HepG2 (cell line): ENCODE measurements around the gene BTBD3. TPM values are rescaled to one million over a fixed set of nuclear protein-coding genes. Genes with fewer than 3 reads are reported as not detected.

Source experiments
- ATAC-seq: fragments of 200-7000 bp; cut with Tn5 transposase; 3 replicates; pipeline ENCODE4 v1.9.1; 2020; ENCODE audit warnings: mild to moderate bottlenecking, moderate library complexity
- BruUV-seq: library from RNA; stranded (reverse); fragments of 400-500 nt; replicated peaks from 2 replicates; lab custom pipeline; 2021; lab: Mats Ljungman, UMichigan
- CTCF ChIA-PET: fragments of 300-600 bp; formaldehyde crosslinking; extraction: SDS; loops from one replicate; lab custom pipeline; 2021; ENCODE audit warnings: low total read pairs, inconsistent platforms, low intra/inter-chr PET ratio; lab: Yijun Ruan, JAX
- POLR2A ChIA-PET: fragments of 350-600 bp; sonication (Branson Sonifier 250); formaldehyde crosslinking; loops from one replicate; lab custom pipeline; 2020; ENCODE audit warnings: antibody characterized with exemption, inconsistent platforms; lab: Yijun Ruan, JAX
- DNase-seq: peaks from one replicate; pipeline ENCODE4 v3.0.0-alpha.2; 2015; ENCODE audit warnings: low spot score
- FAIRE-seq: peaks from 3 replicates; lab custom pipeline; 2011; peaks lifted over from hg19 to GRCh38; lab: Jason Lieb, UNC
- H2AFZ ChIP-seq: one replicate; pipeline ENCODE4 v1.6.1; 2011; ENCODE audit warnings: low read length, inconsistent platforms
- H3K27ac ChIP-seq: fragments of 300-600 bp; 3 replicates; pipeline ENCODE4 v1.8.0; 2011; ENCODE audit warnings: mixed run types, mild to moderate bottlenecking, mixed read lengths, low read length, inconsistent platforms; ENCODE audit not compliant: insufficient read depth; ENCODE audit errors: extremely low read length
- H3K27me3 ChIP-seq, 2 experiments: fragments of 200-600 bp in 1 of 2; 2 replicates in 1 of 2; 3 replicates in 1 of 2; pipeline versions ENCODE4 v1.6.0 to v1.8.0; 2011; ENCODE audit warnings: low read length in 2 of 2, mild to moderate bottlenecking in 2 of 2, moderate library complexity in 2 of 2, inconsistent platforms in 1 of 2; ENCODE audit not compliant: insufficient read depth in 2 of 2, control insufficient read depth in 1 of 2
- H3K36me3 ChIP-seq, 2 experiments: fragments of 200-600 bp in 1 of 2; replicated peaks in 1 of 2; 2 replicates in 1 of 2; 3 replicates in 1 of 2; pipeline versions ENCODE4 v1.5.1 to v1.8.0; 2011; ENCODE audit warnings: low read length in 2 of 2, inconsistent platforms in 1 of 2; ENCODE audit not compliant: insufficient read depth in 2 of 2, control insufficient read depth in 1 of 2
- H3K4me1 ChIP-seq: 2 replicates; pipeline ENCODE4 v1.5.1; 2012; ENCODE audit warnings: low read length, inconsistent platforms; ENCODE audit not compliant: insufficient read depth
- H3K4me2 ChIP-seq: 2 replicates; pipeline ENCODE4 v1.6.0; 2011; ENCODE audit warnings: low read depth, low read length, inconsistent platforms
- H3K4me3 ChIP-seq, 3 experiments: fragments of 200-600 bp in 1 of 3; sonication (generic), shearing (Covaris generic) in 1 of 3; replicated peaks in 1 of 3; 2 replicates each; pipeline ENCODE4 v1.5.1; 2011 to 2016; ENCODE audit warnings: low read length in 3 of 3, inconsistent platforms in 2 of 3, low read depth in 2 of 3, mild to moderate bottlenecking in 2 of 3, control low read depth in 1 of 3, mixed read lengths in 1 of 3; ENCODE audit not compliant: insufficient read depth in 1 of 3
- H3K79me2 ChIP-seq: one replicate; pipeline ENCODE4 v1.6.1; 2011; ENCODE audit warnings: low read length, inconsistent platforms; ENCODE audit not compliant: insufficient read depth
- H3K9ac ChIP-seq: 2 replicates; pipeline ENCODE4 v1.6.0; 2011; ENCODE audit warnings: mild to moderate bottlenecking, low read depth, low read length, inconsistent platforms; ENCODE audit not compliant: insufficient read depth
- H3K9me3 ChIP-seq: 2 replicates; pipeline ENCODE4 v1.5.1; 2012; ENCODE audit warnings: mild to moderate bottlenecking, low read length
- H4K20me1 ChIP-seq: 2 replicates; pipeline ENCODE4 v1.6.0; 2011; ENCODE audit warnings: inconsistent platforms, mild to moderate bottlenecking, low read length, moderate library complexity; ENCODE audit not compliant: insufficient read depth
- HMG20B ChIP-seq: conservative IDR thresholded peaks from 2 replicates; pipeline ENCODE4 v1.6.1; 2016; ENCODE audit warnings: missing genetic modification reagents, missing compliant biosample characterization
- HNF1B ChIP-seq: sonication (generic); formaldehyde crosslinking; IDR thresholded peaks from 2 replicates; pipeline ENCODE4 v1.5.1; 2020; ENCODE audit warnings: mild to moderate bottlenecking, moderate library complexity, missing genetic modification reagents
- SMAD1 ChIP-seq: sonication (generic); formaldehyde crosslinking; IDR thresholded peaks from 2 replicates; pipeline ENCODE4 v1.4.0; 2020; ENCODE audit warnings: missing genetic modification reagents, low read depth, mild to moderate bottlenecking, borderline replicate concordance
- WGBS: methylation state at CpG from one replicate; pipeline ENCODE4 v1.1.6; 2017; ENCODE audit warnings: low lambda C conversion rate; 5-methylcytosine and 5-hydroxymethylcytosine counted together
- in situ Hi-C: cut with HindIII; loops from 2 replicates; pipeline ENCODE4 v1.10.0; 2017; ENCODE audit warnings: low pct_unique_long_range_greater_than_20kb; ENCODE audit not compliant: extremely low pct_ligation_motif_present
- intact Hi-C: fragments of 100-400 bp; cut with micrococcal nuclease; formaldehyde crosslinking; loops from one replicate; pipeline ENCODE4 v1.10.0; 2022; ENCODE audit not compliant: unreplicated experiment
- polyA plus RNA-seq, 8 experiments: library from polyadenylated mRNA; depleted of rRNA in 3 of 8; stranded (reverse) in 7 of 8; unstranded in 1 of 8; fragments of >200 nt; fragmentation: Illumina TruSeq in 4 of 8; extraction: Trizol in 4 of 8; gene quantifications; 2 replicates each; pipeline versions ENCODE4 v1.2.1 to v1.2.3, GENCODE V29; 2011 to 2016; ENCODE audit warnings: low read depth in 4 of 8, missing spikeins in 1 of 8, mixed read lengths in 1 of 8; ENCODE audit not compliant: insufficient read depth in 1 of 8
- total RNA-seq, 5 experiments: library from RNA; depleted of rRNA; stranded (reverse); fragments of >200 nt; fragmentation: Illumina TruSeq; extraction: Trizol; gene quantifications; 2 replicates each; pipeline ENCODE4 v1.2.3, GENCODE V29; 2016; ENCODE audit warnings: low read depth in 1 of 5

Gene BTBD3
- total and polyA plus RNA-seq, 2 of the 13 experiments (the other 11 are each of a cell fraction or from before 2014, with no cell fraction given), result 32.2 to 41.8 TPM

DNA sequence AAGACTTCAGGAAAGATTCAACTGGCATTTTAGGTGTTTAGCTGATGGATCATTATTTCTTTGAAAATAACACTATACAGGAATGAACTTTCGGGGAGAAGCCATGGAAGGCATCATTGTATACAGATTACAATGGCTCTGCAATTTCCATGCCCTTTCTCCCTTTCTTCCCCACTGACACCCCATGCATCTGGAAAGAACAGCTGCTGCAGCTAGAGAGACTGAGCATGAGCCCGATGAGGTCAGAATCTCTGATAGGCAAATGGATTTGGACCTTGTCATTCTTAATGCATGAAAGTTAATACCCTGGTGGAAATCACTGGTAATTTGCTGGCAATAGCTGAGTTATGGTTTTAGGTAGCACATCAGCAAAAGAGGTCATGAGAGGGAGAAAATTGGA is 54.8 kb downstream of the BTBD3 start:
- WGBS, result 15% methylated on average over 2 of the region's 2 CpGs
- intact Hi-C loops, result no loop called here
- in situ Hi-C loops, result no loop called here
- Histone ChIP-seq H3K4me2 (no peak overlapping the region), H2AFZ (no peak overlapping the region), H3K4me1 (no peaks in the 10 kb centered on the region), H4K20me1 (no peaks in the 10 kb centered on the region), H3K9me3 (no peaks in the 10 kb centered on the region), H3K27ac (no peak overlapping the region), H3K79me2 (no peaks in the 10 kb centered on the region), H3K27me3 (no peaks in the 10 kb centered on the region), H3K9ac (no peak overlapping the region), H3K4me3 (no peak overlapping the region), H3K36me3 (no peaks in the 10 kb centered on the region)
- FAIRE-seq (no peak), DNase-seq (no peak), ATAC-seq (no peak)
- BruUV-seq, result no TSS peak
- POLR2A ChIA-PET, result no interaction called here
- CTCF ChIA-PET, result no interaction called here
- TF ChIP-seq HNF1B (CRISPR knock-in tag) (no peak), HMG20B (CRISPR knock-in tag) (no peak), SMAD1 (no peak)
